Activated CD4-positive, alpha-beta T cell treated with anti-CD3 and anti-CD28 coated beads for 4 hours (primary cell): ENCODE results near the gene SHPK.

Source experiments
- DNase-seq, 2 donors: peaks; one replicate each; pipeline ENCODE4 v3.0.0-alpha.2; 2020

The SHPK gene

GRCh38 chr17:3626831-3627768, 8.9 kb downstream of the SHPK start:
- no peak for DNase-seq

DNA sequence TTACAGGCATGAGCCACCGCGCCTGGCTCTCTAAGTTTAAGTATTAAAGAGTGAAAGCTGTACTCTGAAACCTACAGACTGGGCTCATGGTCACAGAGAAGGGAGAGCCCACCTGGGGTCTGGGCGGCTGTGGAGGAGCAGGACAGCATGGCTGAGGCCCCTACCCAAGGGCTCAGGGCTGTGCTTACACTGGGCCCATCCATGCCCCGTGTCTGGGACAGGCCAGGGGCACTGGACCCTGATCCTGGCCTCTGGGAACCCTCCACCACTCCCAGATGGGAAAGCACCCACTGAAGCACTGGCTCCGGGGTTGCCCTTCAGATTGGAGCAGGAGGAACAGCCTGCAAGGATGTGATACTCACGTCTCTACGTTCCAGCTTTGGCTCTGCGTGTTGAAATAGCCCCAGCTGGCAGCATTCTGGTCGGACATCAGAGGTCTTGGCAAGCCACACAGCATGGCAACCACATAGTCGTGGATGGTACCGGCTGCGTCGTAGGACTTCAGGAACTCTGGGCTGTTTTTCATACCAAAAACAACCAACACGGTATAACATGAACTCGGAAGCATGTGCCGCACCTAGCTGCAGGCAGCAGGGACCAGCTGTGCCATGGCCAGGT, 13.0 kb downstream of the SHPK start:
- DNase-seq: no peak

GRCh38 chr17:3621146-3621720, 14.8 kb downstream of the SHPK start:
- DNase-seq: no peak

DNA sequence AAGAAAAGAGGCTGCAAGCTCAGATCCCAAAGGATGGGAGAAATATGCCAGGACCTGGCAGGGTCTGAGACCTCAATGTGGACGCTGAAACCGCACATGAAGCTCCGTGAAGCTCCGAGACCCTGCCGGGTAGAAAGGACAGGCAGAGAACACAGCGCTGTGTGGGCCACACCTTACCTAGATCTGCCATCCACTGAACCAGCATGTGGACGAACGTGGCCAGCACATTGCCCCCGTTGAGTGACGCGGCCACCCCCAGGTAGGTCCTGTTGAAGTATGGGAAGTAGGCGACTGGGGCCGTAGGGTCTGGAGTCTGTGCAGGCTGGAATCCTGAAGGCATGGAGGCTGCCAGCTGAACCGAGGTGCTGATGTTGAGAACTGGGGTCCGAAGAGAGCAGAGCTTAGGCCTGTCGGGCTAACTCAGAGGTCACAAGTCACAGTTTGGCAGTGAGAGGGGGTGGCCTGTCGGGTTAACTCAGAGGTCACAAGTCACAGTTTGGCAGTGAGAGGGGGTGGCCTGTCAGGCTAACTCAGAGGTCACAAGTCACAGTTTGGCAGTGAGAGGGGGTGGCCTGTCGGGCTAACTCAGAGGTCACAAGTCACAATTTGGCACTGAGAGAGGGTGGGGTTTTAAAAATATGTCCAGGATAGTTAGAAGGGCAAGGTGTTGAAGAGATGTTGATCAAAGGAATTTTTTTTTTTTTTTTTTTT, 20.7 kb downstream of the SHPK start:
- no peak for DNase-seq

DNA sequence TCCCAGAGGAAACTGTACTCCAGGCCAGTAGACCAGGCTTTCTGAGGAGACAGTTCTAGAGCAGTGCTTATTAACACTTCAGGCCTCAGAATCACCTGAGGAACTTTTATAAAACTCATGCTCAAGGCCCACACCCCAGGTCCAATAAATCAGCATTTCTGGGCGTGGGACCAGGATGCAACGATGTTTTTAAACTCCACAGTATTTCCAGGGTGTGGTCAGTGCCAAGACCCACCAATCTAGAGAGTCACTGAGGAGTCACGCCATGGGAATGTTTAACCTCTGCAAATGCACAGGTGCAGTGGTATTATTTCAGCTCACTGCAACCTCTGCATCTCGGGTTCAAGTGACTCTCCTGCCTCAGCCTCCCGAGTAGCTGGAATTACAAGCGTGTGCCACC, 22.9 kb downstream of the SHPK start:
- no peak for DNase-seq

DNA sequence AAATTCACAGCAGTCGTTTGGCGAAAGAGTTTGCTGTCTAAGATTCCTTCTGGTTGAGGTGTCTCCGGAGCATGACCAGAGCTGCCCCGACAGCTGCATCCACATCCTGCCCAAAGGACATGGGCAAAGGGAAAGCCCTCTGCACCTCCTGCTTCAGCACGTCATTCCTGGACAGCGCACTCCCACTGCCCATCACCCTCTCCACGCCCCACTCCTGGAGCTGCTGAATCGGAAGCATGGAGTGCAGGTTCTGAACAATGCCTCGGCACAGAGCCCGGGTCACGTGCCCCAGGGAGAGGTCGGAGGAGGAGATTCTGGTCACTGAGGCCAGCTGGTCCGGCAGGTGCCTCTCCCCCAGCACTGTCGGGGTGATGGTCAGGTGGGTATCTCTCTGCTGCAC, 25.5 kb downstream of the SHPK start:
- DNase-seq: no peak

GRCh38 chr17:3609689-3610088, 26.4 kb downstream of the SHPK start:
- DNase-seq: no peak

DNA sequence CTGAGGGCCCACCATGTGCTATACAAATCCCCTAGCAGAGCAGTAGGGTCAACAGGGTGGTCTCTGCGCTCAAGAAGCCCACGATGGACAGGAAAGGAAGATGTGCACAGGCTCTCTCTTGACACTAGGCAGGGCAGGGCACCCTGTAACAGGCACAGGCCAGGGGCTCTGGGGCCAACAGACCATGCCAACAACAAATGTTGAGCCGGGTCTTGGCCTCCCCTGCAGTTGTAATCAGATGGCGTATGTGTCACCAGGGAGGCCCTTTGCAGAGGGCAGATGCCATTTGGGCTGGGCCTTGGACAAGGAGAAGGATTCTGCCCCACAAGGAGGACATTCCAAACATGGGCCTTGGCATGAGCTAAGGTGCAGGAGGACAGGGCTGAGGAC, 32.2 kb downstream of the SHPK start:
- no peak for DNase-seq

DNA sequence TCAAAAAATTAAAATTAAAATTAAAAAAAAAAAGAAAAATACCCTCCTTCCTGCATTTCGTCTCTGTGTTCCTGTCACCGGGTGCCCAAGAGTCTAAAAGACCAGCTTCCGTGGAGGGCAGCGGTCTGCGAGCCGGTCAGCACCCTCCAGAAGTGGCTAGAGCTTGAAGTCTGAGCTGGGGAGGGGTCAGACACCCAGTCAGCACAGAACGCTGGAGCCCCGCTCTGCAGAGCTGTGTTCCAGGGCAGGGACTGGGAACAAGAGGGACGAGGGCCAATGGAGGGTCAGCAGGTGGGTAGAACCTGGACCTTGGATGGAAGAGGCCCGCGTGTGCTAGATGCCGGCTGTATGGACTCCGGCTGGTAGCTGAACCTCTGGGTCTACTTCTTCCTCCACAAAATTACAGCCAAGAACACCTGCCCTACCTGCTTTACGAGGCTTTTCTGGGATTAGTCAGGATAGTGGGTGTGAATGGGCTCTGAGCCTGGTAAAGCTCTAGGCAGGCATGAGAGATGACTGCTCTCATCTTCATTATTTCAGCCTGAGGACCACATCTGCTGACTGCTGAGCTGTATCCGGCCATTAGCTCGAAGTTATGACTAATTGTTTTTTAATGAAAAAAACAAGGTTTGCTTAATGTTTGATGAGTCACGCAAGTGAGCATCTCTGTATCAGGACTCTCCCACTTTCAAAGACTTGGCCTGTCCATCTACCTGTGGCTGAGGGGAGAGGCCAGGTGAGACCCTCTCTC, 32.8 kb downstream of the SHPK start:
- DNase-seq: no peak

DNA sequence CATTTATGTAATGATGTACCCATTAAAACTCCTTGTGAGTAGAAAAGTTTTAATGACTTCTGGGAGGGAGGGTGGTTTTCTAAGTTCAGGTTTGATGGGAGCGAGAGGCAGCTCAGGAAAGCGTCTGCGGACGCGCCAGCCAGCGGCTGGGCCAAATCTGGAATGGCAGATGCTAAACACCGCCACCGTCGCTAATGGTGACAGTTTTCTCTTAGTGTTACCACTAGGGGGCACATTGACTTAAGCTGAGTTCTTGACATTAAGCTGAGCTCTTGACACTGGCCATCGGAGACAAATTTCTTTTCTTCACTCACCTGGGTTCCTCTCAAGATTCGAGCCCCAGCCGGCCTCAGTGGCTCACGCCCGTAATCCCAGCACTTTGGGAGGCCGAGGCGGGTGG, 33.6 kb downstream of the SHPK start:
- DNase-seq: no peak

- no peak for DNase-seq
Observed at GRCh38 chr17:3600529-3601205, 35.4 kb downstream of the SHPK start.

- no peak for DNase-seq
Observed at GRCh38 chr17:3598078-3598477, 38.0 kb downstream of the SHPK start.

DNA sequence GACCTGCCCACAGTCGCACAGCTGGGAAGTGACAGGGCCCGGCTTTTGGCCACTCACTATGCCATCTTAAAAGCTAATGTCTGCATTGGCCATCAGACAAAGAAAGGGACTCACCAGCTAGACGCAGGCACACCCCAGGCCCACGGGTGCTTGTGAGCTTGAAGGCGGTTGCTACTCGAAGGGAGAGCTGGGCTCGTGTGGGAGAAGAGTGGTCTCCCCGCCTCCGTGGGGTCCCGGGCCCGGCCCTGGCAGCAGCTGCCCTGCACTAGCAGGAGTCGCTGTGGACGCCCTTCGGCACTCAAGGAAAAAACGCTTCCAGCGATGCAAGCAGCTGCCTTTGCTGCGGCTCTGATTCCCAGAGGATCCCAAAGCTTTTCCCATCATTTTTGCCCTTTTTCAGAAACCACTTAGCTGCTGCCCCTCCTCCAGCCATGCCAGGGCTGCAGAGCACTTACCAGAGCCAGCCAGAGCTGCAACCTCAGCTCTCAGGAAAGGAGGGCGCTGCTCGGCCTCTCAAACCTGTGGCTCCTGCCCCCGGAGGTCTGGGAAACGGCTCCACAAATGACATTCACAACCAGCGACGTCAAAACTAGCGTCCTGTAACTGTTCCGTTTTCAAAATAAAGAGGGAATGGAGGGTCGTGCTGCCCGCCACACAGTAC, 39.1 kb downstream of the SHPK start:
- DNase-seq: no peak

- no peak for DNase-seq
Observed at GRCh38 chr17:3594976-3595375, 41.1 kb downstream of the SHPK start.

DNA sequence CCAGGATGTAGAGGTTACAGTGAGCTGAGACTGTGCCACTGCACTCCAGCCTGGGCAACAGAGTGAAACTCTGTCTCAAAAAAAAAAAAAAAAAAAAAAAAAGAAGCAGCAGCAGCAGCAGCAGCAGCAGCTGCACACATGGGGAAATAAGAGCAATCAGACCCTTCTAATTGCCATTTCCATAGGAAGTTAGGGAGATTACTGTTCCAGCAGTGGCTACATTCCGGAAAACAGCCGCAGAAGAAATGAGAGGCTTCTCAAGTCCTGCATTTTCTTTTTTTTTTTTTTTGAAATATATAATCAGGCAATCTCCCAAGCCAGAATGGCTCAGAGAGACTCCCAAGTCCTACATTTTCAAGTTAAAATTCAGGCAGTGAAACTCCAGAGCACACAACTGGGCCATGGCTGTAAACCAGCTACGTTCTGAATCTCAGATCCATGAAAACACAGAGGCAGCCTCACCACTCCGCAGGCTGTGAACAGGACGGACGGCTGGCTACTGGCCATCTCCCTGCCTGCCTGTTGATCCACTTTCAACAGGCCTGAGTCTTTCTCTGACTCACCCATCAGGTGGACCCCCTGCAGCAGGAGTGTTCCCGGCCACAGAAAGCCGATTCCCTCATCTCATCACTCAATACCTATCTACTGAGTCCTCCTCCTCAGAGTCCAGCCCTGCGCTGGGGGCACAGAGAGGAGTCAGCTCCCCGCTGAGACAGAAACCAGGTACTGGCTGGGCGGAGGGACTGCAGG, 41.8 kb downstream of the SHPK start:
- DNase-seq: no peak

- DNase-seq: no peak
Observed at GRCh38 chr17:3593384-3593783, 42.7 kb downstream of the SHPK start.

DNA sequence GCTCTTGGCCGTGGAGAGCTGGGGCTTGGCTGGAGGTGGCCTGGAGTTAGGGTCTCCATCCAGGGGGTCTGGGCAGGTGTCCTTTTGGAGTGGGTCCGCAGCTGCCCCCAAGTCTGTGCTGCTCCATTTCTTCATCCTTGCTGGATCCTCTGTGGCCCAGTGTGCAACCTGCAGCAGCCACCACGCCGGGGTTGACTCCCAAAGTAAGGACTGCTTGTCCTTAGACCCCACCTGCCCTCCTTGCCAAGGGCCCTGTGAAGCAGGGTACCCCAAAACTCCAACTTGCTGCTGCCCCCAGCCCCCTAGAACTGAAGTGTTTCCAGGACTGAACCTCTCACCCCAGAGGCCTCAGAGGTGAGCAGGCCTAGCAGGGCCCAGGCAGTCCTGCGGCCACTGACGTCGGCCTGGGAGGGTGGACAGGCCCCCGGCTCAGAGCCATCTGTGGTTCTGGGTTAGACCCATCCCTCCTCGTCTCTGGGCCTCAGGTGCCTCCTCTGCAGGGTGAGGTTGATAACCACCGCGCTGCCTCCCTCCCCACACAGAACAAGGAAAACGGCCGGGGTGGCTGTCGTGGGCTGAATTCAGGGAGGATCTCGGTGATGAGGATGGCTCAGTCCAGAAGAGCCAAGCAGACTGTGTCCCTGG, 43.7 kb downstream of the SHPK start:
- no peak for DNase-seq

DNA sequence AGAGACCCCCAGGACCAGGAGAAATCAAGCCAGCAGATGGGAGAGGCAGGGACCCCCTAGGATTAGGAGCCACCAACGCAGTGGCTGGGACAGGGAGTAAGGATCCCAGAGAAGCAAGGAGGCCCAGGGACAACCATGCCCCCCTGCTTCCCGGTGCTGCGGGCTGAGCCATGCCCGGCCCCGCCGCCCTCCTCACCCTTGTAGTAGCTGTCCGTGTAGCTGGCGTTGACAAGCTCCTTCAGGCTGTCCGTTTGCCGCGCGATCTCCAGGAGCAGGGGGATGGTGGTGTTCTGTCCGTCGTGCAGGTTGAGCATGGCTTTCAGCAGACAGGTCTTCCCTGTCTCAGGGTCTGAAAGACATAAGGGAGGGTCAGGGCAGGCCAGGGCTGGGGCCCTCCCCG, 45.3 kb downstream of the SHPK start:
- DNase-seq: no peak

GRCh38 chr17:3590231-3590630, 45.8 kb downstream of the SHPK start:
- no peak for DNase-seq

GRCh38 chr17:3589784-3590183, 46.3 kb downstream of the SHPK start:
- no peak for DNase-seq
